Measurements from ENCODE around the gene CNTN4.

Gene CNTN4

DNA sequence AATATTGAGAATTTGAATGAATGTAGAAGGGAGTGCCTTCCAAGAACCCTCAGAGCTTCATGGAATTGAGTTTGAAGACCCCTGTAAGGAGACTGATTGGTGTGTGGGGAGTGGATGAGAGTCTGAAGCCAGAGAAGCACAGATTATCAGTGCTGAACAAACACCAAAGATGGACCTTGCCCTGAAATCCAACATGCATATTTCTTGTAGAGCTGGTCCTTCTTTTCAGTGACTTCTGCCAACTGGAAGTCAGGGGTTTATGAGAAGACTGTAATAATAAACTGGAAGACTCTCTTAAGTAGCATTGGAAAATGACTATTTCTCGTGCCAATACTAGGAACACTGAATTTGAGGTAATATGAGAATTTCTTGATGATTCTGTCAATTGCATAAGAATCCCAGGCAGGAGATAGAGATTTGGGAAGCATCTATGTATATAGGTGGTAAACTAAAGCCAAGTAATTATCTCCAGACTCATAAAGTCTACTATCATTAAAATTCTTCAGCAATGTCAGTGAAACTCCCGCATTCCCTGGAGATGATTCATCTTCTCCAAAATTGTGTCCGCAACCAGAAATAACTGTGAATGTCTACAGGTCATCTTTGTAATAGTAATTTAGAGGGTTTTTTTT lies 797.8 kb downstream of the CNTN4 start:
- no peaks in the 10 kb centered on the region for H3K36me3 ChIP-seq (ENCODE audit: insufficient read depth, low read length)
- DNase-seq: no peak
- H2AFZ ChIP-seq (ENCODE audit: low read depth, low read length): no peak overlapping the region
- H3K4me3 ChIP-seq (ENCODE audit: low read depth in 1 of 2, low read length in 2 of 2): no peak overlapping the region
- no peak overlapping the region for H3K9ac ChIP-seq (ENCODE audit: low read depth, low read length)
- H3K9me3 ChIP-seq (ENCODE audit: insufficient read depth, low read length, severe bottlenecking): peaks cover 2% of the 10 kb centered on the region
- no peaks in the 10 kb centered on the region for H4K20me1 ChIP-seq (ENCODE audit: insufficient read depth, low read length)
- H3K4me1 ChIP-seq (ENCODE audit: insufficient read depth, low read length): no peaks in the 10 kb centered on the region
- no peaks in the 10 kb centered on the region for H3K27me3 ChIP-seq (ENCODE audit: insufficient read depth, low read length, poor library complexity)
- no peak overlapping the region for H3K27ac ChIP-seq (ENCODE audit: low read length)
- no peak for TF ChIP-seq EZH2 (IDR thresholded peaks at IDR 0.05; ENCODE audit: borderline replicate concordance, low read depth, low read length, severe bottlenecking)
- no peaks in the 10 kb centered on the region for H3K79me2 ChIP-seq (ENCODE audit: insufficient read depth, low read length)
- no peak overlapping the region for H3K4me2 ChIP-seq (ENCODE audit: insufficient read depth, low read length)
- no peak for ATAC-seq (ENCODE audit: insufficient read depth, low read depth)

GRCh38 chr3:2897821-2898220 lies 799.2 kb downstream of the CNTN4 start:
- DNase-seq: no peak
- Histone ChIP-seq H3K4me3 (ENCODE audit: low read depth in 1 of 2, low read length in 2 of 2) (no peak overlapping the region), H3K27me3 (ENCODE audit: insufficient read depth, low read length, poor library complexity) (no peaks in the 10 kb centered on the region), H3K79me2 (ENCODE audit: insufficient read depth, low read length) (no peaks in the 10 kb centered on the region), H3K4me2 (ENCODE audit: insufficient read depth, low read length) (no peak overlapping the region), H3K36me3 (ENCODE audit: insufficient read depth, low read length) (no peaks in the 10 kb centered on the region), H4K20me1 (ENCODE audit: insufficient read depth, low read length) (no peaks in the 10 kb centered on the region), H3K9ac (ENCODE audit: low read depth, low read length) (no peak overlapping the region), H3K9me3 (ENCODE audit: insufficient read depth, low read length, severe bottlenecking) (peaks cover 2% of the 10 kb centered on the region), H3K4me1 (ENCODE audit: insufficient read depth, low read length) (no peaks in the 10 kb centered on the region), H2AFZ (ENCODE audit: low read depth, low read length) (no peak overlapping the region), H3K27ac (ENCODE audit: low read length) (no peak overlapping the region)
- TF ChIP-seq EZH2 (IDR thresholded peaks at IDR 0.05; ENCODE audit: borderline replicate concordance, low read depth, low read length, severe bottlenecking): no peak
- TF ChIP-seq CTCF (IDR thresholded peaks at IDR 0.05; ENCODE audit: borderline replicate concordance, extremely low read depth, low read length, poor library complexity, severe bottlenecking): no peak
- no peak for ATAC-seq (ENCODE audit: insufficient read depth, low read depth)

DNA sequence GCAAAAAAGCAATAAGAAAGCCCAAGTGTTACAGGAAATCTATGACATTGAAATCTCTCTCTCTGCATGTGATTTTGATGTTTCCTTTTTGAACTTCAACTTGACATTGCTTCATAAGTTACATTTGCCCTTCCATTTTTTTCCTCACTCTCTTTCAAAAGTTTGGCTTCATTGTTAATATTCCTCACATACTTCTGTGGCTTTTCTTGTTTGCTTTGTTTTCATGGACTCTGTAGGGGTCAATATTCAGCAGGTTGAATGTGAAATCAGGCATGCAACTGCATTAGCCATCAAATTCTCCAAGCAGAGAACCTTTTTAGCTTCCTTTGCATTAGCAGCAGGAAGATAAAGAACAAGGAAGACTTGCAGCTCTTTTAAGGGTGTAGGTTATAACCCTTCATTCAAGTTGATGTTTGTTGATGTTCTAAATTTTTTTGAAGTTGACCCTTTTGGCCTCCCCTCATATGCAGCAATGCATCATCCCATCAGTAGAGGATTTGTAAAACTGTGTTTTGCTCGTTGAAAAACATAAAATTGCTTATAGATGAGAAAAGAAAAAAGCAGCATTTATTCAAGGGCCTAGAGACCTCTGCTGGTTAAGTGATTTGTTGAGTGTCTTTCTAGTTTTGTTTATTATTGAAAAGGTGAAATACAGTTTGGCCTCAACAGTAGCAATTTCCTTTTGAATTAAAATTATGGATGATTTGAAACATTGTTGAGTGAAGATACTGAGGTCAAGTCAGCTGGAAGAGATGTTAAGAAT lies 800.1 kb downstream of the CNTN4 start:
- ATAC-seq (ENCODE audit: insufficient read depth, low read depth) (no peak), DNase-seq (no peak)
- no peaks in the 10 kb centered on the region for H3K36me3 ChIP-seq (ENCODE audit: insufficient read depth, low read length)
- no peaks in the 10 kb centered on the region for H3K27me3 ChIP-seq (ENCODE audit: insufficient read depth, low read length, poor library complexity)
- no peak overlapping the region for H2AFZ ChIP-seq (ENCODE audit: low read depth, low read length)
- no peak overlapping the region for H3K9ac ChIP-seq (ENCODE audit: low read depth, low read length)
- H3K4me1 ChIP-seq (ENCODE audit: insufficient read depth, low read length): no peaks in the 10 kb centered on the region
- H3K4me3 ChIP-seq (ENCODE audit: low read depth in 1 of 2, low read length in 2 of 2): no peak overlapping the region
- peaks cover 2% of the 10 kb centered on the region for H3K9me3 ChIP-seq (ENCODE audit: insufficient read depth, low read length, severe bottlenecking)
- no peak overlapping the region for H3K4me2 ChIP-seq (ENCODE audit: insufficient read depth, low read length)
- no peak overlapping the region for H3K27ac ChIP-seq (ENCODE audit: low read length)
- H4K20me1 ChIP-seq (ENCODE audit: insufficient read depth, low read length): no peaks in the 10 kb centered on the region
- TF ChIP-seq EZH2 (IDR thresholded peaks at IDR 0.05; ENCODE audit: borderline replicate concordance, low read depth, low read length, severe bottlenecking): no peak
- TF ChIP-seq CTCF (IDR thresholded peaks at IDR 0.05; ENCODE audit: borderline replicate concordance, extremely low read depth, low read length, poor library complexity, severe bottlenecking): no peak
- H3K79me2 ChIP-seq (ENCODE audit: insufficient read depth, low read length): no peaks in the 10 kb centered on the region

DNA sequence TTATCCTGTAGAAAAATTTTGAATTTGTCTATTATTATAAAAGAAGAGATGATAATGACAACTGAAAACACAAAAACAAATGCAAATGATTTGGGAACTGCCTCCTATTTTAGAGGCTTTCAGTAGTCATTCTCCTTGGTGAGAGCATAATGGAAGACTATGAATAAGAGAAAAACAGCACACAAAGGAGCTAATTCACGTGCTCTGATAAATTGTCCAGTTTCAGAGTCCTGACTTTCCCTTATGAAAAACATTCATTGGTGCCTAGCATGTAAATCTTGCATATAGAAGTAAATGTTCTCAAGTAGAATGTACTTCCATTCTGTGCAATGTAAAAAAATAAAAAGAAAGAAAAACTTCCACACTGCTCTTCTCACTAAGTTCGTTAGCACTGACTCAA lies 805.4 kb downstream of the CNTN4 start:
- no peak for DNase-seq
- Histone ChIP-seq H3K79me2 (ENCODE audit: insufficient read depth, low read length) (no peaks in the 10 kb centered on the region), H3K27me3 (ENCODE audit: insufficient read depth, low read length, poor library complexity) (no peaks in the 10 kb centered on the region), H3K9ac (ENCODE audit: low read depth, low read length) (no peak overlapping the region), H3K27ac (ENCODE audit: low read length) (no peak overlapping the region), H3K36me3 (ENCODE audit: insufficient read depth, low read length) (no peaks in the 10 kb centered on the region), H3K4me3 (ENCODE audit: low read depth in 1 of 2, low read length in 2 of 2) (no peak overlapping the region), H2AFZ (ENCODE audit: low read depth, low read length) (no peak overlapping the region), H3K4me1 (ENCODE audit: insufficient read depth, low read length) (no peaks in the 10 kb centered on the region), H3K4me2 (ENCODE audit: insufficient read depth, low read length) (no peak overlapping the region), H4K20me1 (ENCODE audit: insufficient read depth, low read length) (no peaks in the 10 kb centered on the region), H3K9me3 (ENCODE audit: insufficient read depth, low read length, severe bottlenecking) (no peaks in the 10 kb centered on the region)
- TF ChIP-seq CTCF (IDR thresholded peaks at IDR 0.05; ENCODE audit: borderline replicate concordance, extremely low read depth, low read length, poor library complexity, severe bottlenecking): no peak
- TF ChIP-seq EZH2 (IDR thresholded peaks at IDR 0.05; ENCODE audit: borderline replicate concordance, low read depth, low read length, severe bottlenecking): no peak
- no peak for ATAC-seq (ENCODE audit: insufficient read depth, low read depth)

All from DND-41 (cell line).